ENCODE data around the gene EXT2.

- no peak for TF ChIP-seq CTCF (IDR thresholded peaks at IDR 0.05; ENCODE audit: insufficient read depth, low read length)
- no peak for TF ChIP-seq POLR2AphosphoS5 (IDR thresholded peaks at IDR 0.05; ENCODE audit: low read depth)
- TF ChIP-seq REST (IDR thresholded peaks at IDR 0.05; ENCODE audit: insufficient replicate concordance, low read depth) = no peak
These were observed 157.6 kb downstream of the EXT2 start for GRCh38 chr11:44252999-44253602.

Measured in HL-60 (cell line).